ENCODE data around the gene CACNA1C.

- TF ChIP-seq GATA2 (IDR thresholded peaks at IDR 0.05; ENCODE audit: low read depth, low read length), result no peak
- TF ChIP-seq GATA3 (IDR thresholded peaks at IDR 0.05; ENCODE audit: low read depth, low read length), result no peak
Observed at GRCh38 chr12:2039034-2039433, 13.8 kb upstream of the CACNA1C start.
